ENCODE data around the gene GRID1.

- no peak for TF ChIP-seq POLR2A (IDR thresholded peaks at IDR 0.05)
- TF ChIP-seq, protein P1, sequence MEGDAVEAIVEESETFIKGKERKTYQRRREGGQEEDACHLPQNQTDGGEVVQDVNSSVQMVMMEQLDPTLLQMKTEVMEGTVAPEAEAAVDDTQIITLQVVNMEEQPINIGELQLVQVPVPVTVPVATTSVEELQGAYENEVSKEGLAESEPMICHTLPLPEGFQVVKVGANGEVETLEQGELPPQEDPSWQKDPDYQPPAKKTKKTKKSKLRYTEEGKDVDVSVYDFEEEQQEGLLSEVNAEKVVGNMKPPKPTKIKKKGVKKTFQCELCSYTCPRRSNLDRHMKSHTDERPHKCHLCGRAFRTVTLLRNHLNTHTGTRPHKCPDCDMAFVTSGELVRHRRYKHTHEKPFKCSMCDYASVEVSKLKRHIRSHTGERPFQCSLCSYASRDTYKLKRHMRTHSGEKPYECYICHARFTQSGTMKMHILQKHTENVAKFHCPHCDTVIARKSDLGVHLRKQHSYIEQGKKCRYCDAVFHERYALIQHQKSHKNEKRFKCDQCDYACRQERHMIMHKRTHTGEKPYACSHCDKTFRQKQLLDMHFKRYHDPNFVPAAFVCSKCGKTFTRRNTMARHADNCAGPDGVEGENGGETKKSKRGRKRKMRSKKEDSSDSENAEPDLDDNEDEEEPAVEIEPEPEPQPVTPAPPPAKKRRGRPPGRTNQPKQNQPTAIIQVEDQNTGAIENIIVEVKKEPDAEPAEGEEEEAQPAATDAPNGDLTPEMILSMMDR (IDR thresholded peaks at IDR 0.05) = no peak
Observed at GRCh38 chr10:86100581-86101061, 266.0 kb downstream of the GRID1 start.

Data from breast epithelium (tissue), 3 donors.